ENCODE results near the gene MOV10. TPM values are rescaled to one million over a fixed set of nuclear protein-coding genes. Genes with fewer than 3 reads are reported as not detected.

The MOV10 gene
- total RNA-seq, 1 donor from 2014 or later: 36.4 TPM

- H3K27ac Mint-ChIP-seq: peak overlapping the region; percentile 67
- CTCF ChIA-PET: interaction anchor here (1.5 to 2.1 kb wide), 5 partner anchors 11 to 335 kb away, joined by 3 to 13 read pairs (median 7); partner anchors contain the start of gene PPM1J
- peak overlapping the region; percentile 67 for H3K4me3 Mint-ChIP-seq
- peaks cover 73% of the 10 kb centered on the region for H3K4me1 Mint-ChIP-seq
- DNase-seq (no peak), ATAC-seq (ENCODE audit: low read depth) (no peak)
- no peaks in the 10 kb centered on the region for H3K9me3 Mint-ChIP-seq
- intact Hi-C loops (cut with micrococcal nuclease): loop anchor here (10.0 kb wide), 1 partner anchor 50 kb away; no protein-coding TSS in a partner anchor
- no peaks in the 10 kb centered on the region for H3K27me3 Mint-ChIP-seq
- TF ChIP-seq, protein P1, sequence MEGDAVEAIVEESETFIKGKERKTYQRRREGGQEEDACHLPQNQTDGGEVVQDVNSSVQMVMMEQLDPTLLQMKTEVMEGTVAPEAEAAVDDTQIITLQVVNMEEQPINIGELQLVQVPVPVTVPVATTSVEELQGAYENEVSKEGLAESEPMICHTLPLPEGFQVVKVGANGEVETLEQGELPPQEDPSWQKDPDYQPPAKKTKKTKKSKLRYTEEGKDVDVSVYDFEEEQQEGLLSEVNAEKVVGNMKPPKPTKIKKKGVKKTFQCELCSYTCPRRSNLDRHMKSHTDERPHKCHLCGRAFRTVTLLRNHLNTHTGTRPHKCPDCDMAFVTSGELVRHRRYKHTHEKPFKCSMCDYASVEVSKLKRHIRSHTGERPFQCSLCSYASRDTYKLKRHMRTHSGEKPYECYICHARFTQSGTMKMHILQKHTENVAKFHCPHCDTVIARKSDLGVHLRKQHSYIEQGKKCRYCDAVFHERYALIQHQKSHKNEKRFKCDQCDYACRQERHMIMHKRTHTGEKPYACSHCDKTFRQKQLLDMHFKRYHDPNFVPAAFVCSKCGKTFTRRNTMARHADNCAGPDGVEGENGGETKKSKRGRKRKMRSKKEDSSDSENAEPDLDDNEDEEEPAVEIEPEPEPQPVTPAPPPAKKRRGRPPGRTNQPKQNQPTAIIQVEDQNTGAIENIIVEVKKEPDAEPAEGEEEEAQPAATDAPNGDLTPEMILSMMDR (IDR thresholded peaks at IDR 0.05): no peak
- POLR2A ChIA-PET: interaction anchor here (0.6 to 2.3 kb wide), 7 partner anchors 10 to 314 kb away, joined by 3 to 13 read pairs (median 5); partner anchors contain the start of genes MOV10, PPM1J and ST7L
- H3K36me3 Mint-ChIP-seq (ENCODE audit: low read depth): no peaks in the 10 kb centered on the region
Observed at GRCh38 chr1:112704391-112704933, 30.0 kb downstream of the MOV10 start.

DNA sequence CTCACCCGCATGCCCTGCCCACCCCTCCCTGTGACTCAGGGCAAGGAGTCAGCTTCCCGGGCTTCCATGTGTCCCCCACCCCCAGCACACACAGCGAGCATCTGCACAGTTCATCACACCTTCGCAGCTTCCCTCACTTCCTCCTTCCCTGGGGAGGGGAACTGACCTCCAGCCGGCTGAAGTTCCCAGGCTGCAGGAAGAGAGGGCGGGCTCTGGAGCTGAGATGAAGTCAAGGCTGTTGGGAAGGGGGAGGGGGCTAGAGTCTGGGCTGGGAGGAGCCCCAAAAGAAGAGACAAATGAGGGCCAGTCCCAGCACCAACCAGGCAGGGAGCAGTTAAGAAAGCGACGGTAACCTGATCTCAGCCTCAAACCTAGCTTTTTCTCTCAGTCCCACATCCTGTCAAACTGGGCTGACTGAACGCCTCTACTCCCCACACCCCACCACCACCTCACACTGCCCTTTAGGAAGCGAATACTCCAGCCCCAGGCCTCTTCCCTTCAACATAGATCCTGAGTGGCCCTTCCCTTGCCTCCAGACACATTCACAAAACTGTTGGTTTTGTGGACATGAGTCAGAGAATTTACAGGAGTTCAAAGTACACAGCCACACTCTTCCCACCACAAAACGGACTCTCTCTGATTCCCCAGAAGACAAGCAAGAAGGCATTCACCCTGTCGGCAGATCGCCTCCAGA is 30.6 kb downstream of the MOV10 start:
- ATAC-seq (ENCODE audit: low read depth) (peak; percentile 27), DNase-seq (no peak)
- Mint-ChIP-seq H3K36me3 (ENCODE audit: low read depth) (no peaks in the 10 kb centered on the region), H3K27me3 (no peaks in the 10 kb centered on the region), H3K27ac (peak overlapping the region; percentile 67), H3K4me3 (peak overlapping the region; percentile 67), H3K9me3 (no peaks in the 10 kb centered on the region), H3K4me1 (peaks cover 67% of the 10 kb centered on the region)
- TF ChIP-seq, protein P1 (IDR thresholded peaks at IDR 0.05): no peak
- ChIA-PET CTCF (interaction anchor here (1.5 to 2.1 kb wide), 5 partner anchors 10 to 336 kb away, joined by 3 to 13 read pairs (median 7); partner anchors contain the start of gene PPM1J), POLR2A (interaction anchor here (0.6 to 2.3 kb wide), 7 partner anchors 9 to 1160 kb away, joined by 3 to 13 read pairs (median 5); partner anchors contain the start of genes MOV10, PPM1J and ST7L)
- intact Hi-C loops (cut with micrococcal nuclease): loop anchor here (10.0 kb wide), 1 partner anchor 50 kb away; no protein-coding TSS in a partner anchor

DNA sequence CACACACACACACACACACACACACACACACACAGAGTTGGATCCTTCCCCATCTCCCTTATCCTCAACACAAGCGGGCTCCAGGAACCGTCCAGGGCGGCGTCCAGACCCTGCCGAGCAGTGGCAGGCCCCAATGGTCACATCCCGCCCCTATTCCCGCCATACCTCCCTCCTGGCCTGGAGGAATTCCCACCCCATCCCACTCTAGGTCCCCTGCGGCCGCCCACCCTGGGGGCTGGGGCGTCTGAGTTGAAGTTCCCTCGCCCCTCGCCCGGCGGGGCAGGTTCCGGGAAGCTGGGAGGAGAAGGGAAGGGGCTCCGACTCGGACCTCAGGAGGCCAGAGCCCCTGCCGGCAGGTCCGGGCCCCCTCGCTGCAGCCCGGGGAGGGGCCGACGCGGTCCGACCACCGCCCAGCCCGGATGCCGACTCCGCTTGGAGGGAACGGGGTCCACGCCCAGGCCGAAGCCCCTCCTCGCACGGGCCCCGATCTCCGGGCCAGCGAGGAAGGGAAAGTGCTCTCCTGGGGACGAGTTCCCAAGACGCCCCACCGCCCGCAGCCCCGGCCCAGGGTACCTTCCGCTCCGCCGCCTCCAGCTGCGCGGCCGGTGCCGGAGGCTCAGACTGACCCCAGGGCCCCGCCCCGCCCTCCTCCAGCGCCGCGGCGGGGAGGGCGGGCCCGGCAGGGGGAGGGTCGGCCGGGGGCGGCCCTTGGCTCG is 32.2 kb downstream of the MOV10 start, which contains the start of gene RHOC:
TSS of gene RHOC (minus strand) at position 623 of the 716 bp plus-strand sequence. CDS start 3,328 bp downstream, outside the sequence.
- Mint-ChIP-seq H3K9me3 (no peaks in the 10 kb centered on the region), H3K4me1 (peaks cover 51% of the 10 kb centered on the region), H3K27ac (no peak within 1 kb of the TSS), H3K36me3 (ENCODE audit: low read depth) (no peaks in the 10 kb centered on the region), H3K4me3 (peak within 1 kb of the TSS; percentile 82), H3K27me3 (no peaks in the 10 kb centered on the region)
- ChIA-PET CTCF (interaction anchor here (0.8 to 6.5 kb wide), 5 partner anchors 9 to 315 kb away, joined by 4 to 50 read pairs (median 5); partner anchors contain the start of genes MOV10 and PPM1J), POLR2A (interaction anchor here (0.6 to 2.3 kb wide), 5 partner anchors 32 to 316 kb away, joined by 3 to 7 read pairs (median 3); partner anchors contain the start of genes CAPZA1, MOV10 and ST7L)
- ATAC-seq (ENCODE audit: low read depth): peak; percentile 86
- TF ChIP-seq, protein P1 (IDR thresholded peaks at IDR 0.05): no peak
- DNase-seq: no peak
- intact Hi-C loops (cut with micrococcal nuclease): loop anchor here (1.0 to 10.0 kb wide), 7 partner anchors 9 to 316 kb away; partner anchors contain the start of genes CAPZA1, MOV10, PPM1J and ST7L

GRCh38 chr1:112707221-112708001 is 33.0 kb downstream of the MOV10 start:
- H3K4me3 Mint-ChIP-seq: peak overlapping the region; percentile 82
- no peaks in the 10 kb centered on the region for H3K27me3 Mint-ChIP-seq
- peak; percentile 74 for DNase-seq
- CTCF ChIA-PET: interaction anchor here (1.0 to 6.5 kb wide), 12 partner anchors 9 to 349 kb away, joined by 3 to 50 read pairs (median 4); partner anchors contain the start of genes MOV10 and ST7L
- peaks cover 44% of the 10 kb centered on the region for H3K4me1 Mint-ChIP-seq
- H3K27ac Mint-ChIP-seq: no peak overlapping the region
- no peaks in the 10 kb centered on the region for H3K9me3 Mint-ChIP-seq
- TF ChIP-seq, protein P1 (IDR thresholded peaks at IDR 0.05): no peak
- peak; percentile 75 for ATAC-seq (ENCODE audit: low read depth)
- POLR2A ChIA-PET: interaction anchor here (0.6 to 2.4 kb wide), 7 partner anchors 33 to 317 kb away, joined by 3 to 11 read pairs (median 3); partner anchors contain the start of genes CAPZA1, MOV10 and ST7L
- H3K36me3 Mint-ChIP-seq (ENCODE audit: low read depth): no peaks in the 10 kb centered on the region
- intact Hi-C loops (cut with micrococcal nuclease): loop anchor here (1.0 to 10.0 kb wide), 7 partner anchors 8 to 317 kb away; partner anchors contain the start of genes CAPZA1, MOV10, PPM1J and ST7L
